H54 (cell line): ENCODE measurements around the gene MAML1.
"Not testable (repeated sequence)": the region's sequence is repeated elsewhere in the genome, so short reads cannot be mapped to it uniquely, and the experiment has no call there.

ENCODE experiments used
- DNase-seq: peaks from one replicate; pipeline ENCODE4 v3.0.0; 2011; ENCODE audit warnings: low spot score, mixed read lengths; ENCODE audit not compliant: insufficient read length
- FAIRE-seq: peaks from 3 replicates; lab custom pipeline; 2011; peaks lifted over from hg19 to GRCh38; lab: Jason Lieb, UNC
- POLR2A ChIP-seq: IDR thresholded peaks from 2 replicates; pipeline ENCODE4 v1.6.1; 2011; ENCODE audit warnings: low read depth, mild to moderate bottlenecking, low read length

The MAML1 gene

GRCh38 chr5:179727106-179727505, 5.5 kb upstream of the MAML1 start:
- no peak for TF ChIP-seq POLR2A
- DNase-seq (no peak), FAIRE-seq (no peak)

GRCh38 chr5:179729303-179729702, 3.3 kb upstream of the MAML1 start:
- TF ChIP-seq POLR2A = no peak
- DNase-seq (no peak), FAIRE-seq (no peak)

- FAIRE-seq (no peak), DNase-seq (no peak)
- TF ChIP-seq POLR2A = no peak
Observed at GRCh38 chr5:179729727-179730126, 2.9 kb upstream of the MAML1 start.

- DNase-seq = no peak
- no peak for TF ChIP-seq POLR2A
- FAIRE-seq = no peak
Observed at GRCh38 chr5:179730356-179730755, 2.3 kb upstream of the MAML1 start.

- FAIRE-seq = no peak
- DNase-seq = no peak
- TF ChIP-seq POLR2A = no peak
Observed at GRCh38 chr5:179730852-179731251, 1.8 kb upstream of the MAML1 start.

GRCh38 chr5:179731791-179732411, 721 bp upstream of the MAML1 start:
- DNase-seq (peak; percentile 48), FAIRE-seq (no peak)

GRCh38 chr5:179732918-179733771, 523 bp downstream of the MAML1 start:
- 0 out of 2 replicates have a peak, but pooled peaks have one; percentile 13 for TF ChIP-seq POLR2A
- FAIRE-seq (no peak), DNase-seq (peak; percentile 50)

More at GRCh38 chr5:179731791-179732411, 721 bp upstream of the MAML1 start:
- TF ChIP-seq POLR2A = no peak

- FAIRE-seq (no peak), DNase-seq (no peak)
- TF ChIP-seq POLR2A = no peak
Observed at GRCh38 chr5:179733772-179734126, 1.1 kb downstream of the MAML1 start.

- TF ChIP-seq POLR2A = no peak
- FAIRE-seq (no peak), DNase-seq (no peak)
Observed at GRCh38 chr5:179734536-179735164, 2.0 kb downstream of the MAML1 start.

GRCh38 chr5:179738742-179739141, 6.1 kb downstream of the MAML1 start:
- FAIRE-seq (no peak), DNase-seq (no peak)
- no peak for TF ChIP-seq POLR2A

- DNase-seq, FAIRE-seq: not testable (repeated sequence)
Observed at GRCh38 chr5:179744106-179744505, 11.5 kb downstream of the MAML1 start.

- FAIRE-seq = no peak
- no peak for TF ChIP-seq POLR2A
- DNase-seq = no peak
Observed at GRCh38 chr5:179746872-179747271, 14.2 kb downstream of the MAML1 start.

GRCh38 chr5:179747811-179748210, 15.2 kb downstream of the MAML1 start:
- TF ChIP-seq POLR2A = no peak
- no peak for FAIRE-seq
- DNase-seq = no peak

GRCh38 chr5:179749857-179750508, 17.4 kb downstream of the MAML1 start:
- DNase-seq = no peak
- no peak for TF ChIP-seq POLR2A
- FAIRE-seq = no peak
